HCT116 (cell line): ENCODE data around the gene PTGER4. TPM values are rescaled to one million over a fixed set of nuclear protein-coding genes. Genes with fewer than 3 reads are reported as not detected.

Experiments used
- ATAC-seq: fragments of 200-7000 bp; cut with Tn5 transposase; 2 replicates; pipeline ENCODE4 v1.9.1; 2020; ENCODE audit warnings: mild to moderate bottlenecking, moderate library complexity
- BruUV-seq: library from RNA; stranded (reverse); fragments of 400-500 nt; replicated peaks from 2 replicates; lab custom pipeline; 2021; lab: Mats Ljungman, UMichigan
- CTCF ChIA-PET: fragments of 300-600 bp; sonication (Branson Sonifier 250); formaldehyde crosslinking; loops from one replicate; lab custom pipeline; 2021; ENCODE audit warnings: antibody characterized with exemption; lab: Charles Lee
- POLR2A ChIA-PET: fragments of 300-600, 350-600 bp; sonication (Branson Sonifier 250); formaldehyde crosslinking; loops from one replicate; lab custom pipeline; 2021; ENCODE audit warnings: antibody characterized with exemption; lab: Charles Lee
- RAD21 ChIA-PET, 2 experiments: fragments of 300-600 bp; sonication (Branson Sonifier 250); formaldehyde crosslinking; loops; one replicate each; lab custom pipeline; 2023; ENCODE audit warnings: low total read pairs in 2 of 2; ENCODE audit not compliant: uncharacterized antibody in 2 of 2, unreplicated experiment in 2 of 2, low non-redundant PET in 1 of 2; lab: Charles Lee
- DNase-seq: peaks from one replicate; pipeline ENCODE4 v3.0.0-alpha.2; 2010; ENCODE audit warnings: low read depth, low spot score
- H2AFZ ChIP-seq: fragments of 200-600 bp; shearing (Covaris generic), sonication (generic); 2 replicates; pipeline ENCODE4 v1.6.1; 2017; ENCODE audit warnings: low read depth, mixed run types, mixed read lengths, antibody characterized with exemption, low read length; ENCODE audit not compliant: poor library complexity, severe bottlenecking
- H3K27ac ChIP-seq: 2 replicates; pipeline ENCODE4 v1.5.1; 2012; ENCODE audit warnings: low read depth, low read length
- H3K27me3 ChIP-seq: fragments of 200-600 bp; sonication (generic); 2 replicates; pipeline ENCODE4 v1.6.1; 2016; ENCODE audit warnings: mixed run types, low read length, mixed read lengths; ENCODE audit not compliant: insufficient read depth
- H3K36me3 ChIP-seq, 2 experiments: fragments of 200-500 bp in 1 of 2; fragments of 200-600 bp in 1 of 2; sonication (Bioruptor generic) in 1 of 2; sonication (generic) in 1 of 2; 2 replicates each; pipeline versions ENCODE4 v1.5.1 to v1.6.1; 2014 to 2016; ENCODE audit warnings: low read length in 2 of 2, inconsistent platforms in 1 of 2, mixed read lengths in 1 of 2, mixed run types in 1 of 2; ENCODE audit not compliant: insufficient read depth in 2 of 2, control insufficient read depth in 1 of 2
- H3K4me1 ChIP-seq, 2 experiments: fragments of 200-600 bp in 1 of 2; sonication (generic) in 1 of 2; 2 replicates each; pipeline versions ENCODE4 v1.5.1 to v1.6.1; 2012 to 2017; ENCODE audit warnings: low read length in 2 of 2, inconsistent platforms in 1 of 2, mild to moderate bottlenecking in 1 of 2, mixed read lengths in 1 of 2, mixed run types in 1 of 2, moderate library complexity in 1 of 2; ENCODE audit not compliant: insufficient read depth in 2 of 2, control insufficient read depth in 1 of 2
- H3K4me2 ChIP-seq: fragments of 200-600 bp; sonication (generic); 2 replicates; pipeline ENCODE4 v1.6.1; 2017; ENCODE audit warnings: mixed run types, low read length, mixed read lengths
- H3K4me3 ChIP-seq, 2 experiments: fragments of 200-600 bp in 1 of 2; sonication (generic) in 1 of 2; replicated peaks in 1 of 2; 2 replicates each; pipeline ENCODE4 v1.5.1; 2011 to 2016; ENCODE audit warnings: low read length in 2 of 2, control low read depth in 1 of 2, low read depth in 1 of 2, mild to moderate bottlenecking in 1 of 2, mixed read lengths in 1 of 2, mixed run types in 1 of 2
- H3K79me2 ChIP-seq: fragments of 200-600 bp; sonication (generic); 2 replicates; pipeline ENCODE4 v1.6.1; 2017; ENCODE audit warnings: mild to moderate bottlenecking, mixed run types, low read length, moderate library complexity, mixed read lengths; ENCODE audit not compliant: insufficient read depth
- H3K9ac ChIP-seq: fragments of 200-600 bp; sonication (generic); 2 replicates; pipeline ENCODE4 v1.6.1; 2016; ENCODE audit warnings: low read length, mixed read lengths
- H3K9me2 ChIP-seq: fragments of 200-600 bp; sonication (generic), shearing (Covaris generic); 2 replicates; pipeline ENCODE4 v1.6.1; 2017; ENCODE audit warnings: mixed run types, mild to moderate bottlenecking, moderate library complexity; ENCODE audit not compliant: insufficient read depth
- H3K9me3 ChIP-seq, 2 experiments: fragments of 200-500 bp in 1 of 2; fragments of 200-600 bp in 1 of 2; sonication (Bioruptor generic) in 1 of 2; sonication (generic) in 1 of 2; 2 replicates each; pipeline ENCODE4 v1.6.1; 2014 to 2017; ENCODE audit warnings: low read length in 2 of 2, mixed read lengths in 2 of 2, inconsistent platforms in 1 of 2, low read depth in 1 of 2, mild to moderate bottlenecking in 1 of 2, mixed run types in 1 of 2, moderate library complexity in 1 of 2; ENCODE audit not compliant: control insufficient read depth in 1 of 2, insufficient read depth in 1 of 2
- H4K20me1 ChIP-seq: fragments of 200-600 bp; sonication (generic), shearing (Covaris generic); 2 replicates; pipeline ENCODE4 v1.6.1; 2017; ENCODE audit warnings: mixed run types, mild to moderate bottlenecking, moderate library complexity; ENCODE audit not compliant: insufficient read depth
- CBX3 ChIP-seq: IDR thresholded peaks from 2 replicates; pipeline ENCODE4 v1.6.1; 2012; ENCODE audit warnings: low read depth
- CEBPB ChIP-seq: IDR thresholded peaks from 2 replicates; pipeline ENCODE4 v1.6.1; 2012; ENCODE audit warnings: low read depth
- ELF1 ChIP-seq: IDR thresholded peaks from 2 replicates; pipeline ENCODE4 v1.6.1; 2012; ENCODE audit warnings: low read depth, borderline replicate concordance
- FOSL1 ChIP-seq: IDR thresholded peaks from 2 replicates; pipeline ENCODE4 v1.6.1; 2012; ENCODE audit warnings: low read depth
- POLR2AphosphoS5 ChIP-seq: IDR thresholded peaks from 2 replicates; pipeline ENCODE4 v1.6.1; 2011; ENCODE audit warnings: mild to moderate bottlenecking, low read depth, low read length, moderate library complexity
- RAD21 ChIP-seq: IDR thresholded peaks from 2 replicates; pipeline ENCODE4 v1.6.1; 2012; ENCODE audit warnings: low read depth, mild to moderate bottlenecking
- SRF ChIP-seq: IDR thresholded peaks from 2 replicates; pipeline ENCODE4 v1.6.1; 2012; ENCODE audit warnings: low read depth
- ZBTB33 ChIP-seq: IDR thresholded peaks from 2 replicates; pipeline ENCODE4 v1.6.1; 2011; ENCODE audit warnings: mild to moderate bottlenecking, low read length, moderate library complexity; ENCODE audit not compliant: insufficient replicate concordance; ENCODE audit errors: extremely low read depth
- intact Hi-C: fragments of 100-400 bp; cut with micrococcal nuclease; formaldehyde crosslinking; loops from 2 replicates; pipeline ENCODE4 v1.10.0; 2022
- total RNA-seq: library from RNA; stranded (reverse); gene quantifications from one replicate; pipeline ENCODE4 v1.2.1, GENCODE V29; 2021; ENCODE audit not compliant: unreplicated experiment
- TF ChIP-seq, protein P1 (sequence below), 3 experiments: fragments of 200-600 bp in 1 of 3; sonication (generic) in 1 of 3; IDR thresholded peaks in 2 of 3; conservative IDR thresholded peaks in 1 of 3; 2 replicates each; pipeline ENCODE4 v1.5.1; 2012 to 2017; ENCODE audit warnings: low read depth in 2 of 3, low read length in 2 of 3, antibody characterized with exemption in 1 of 3, borderline replicate concordance in 1 of 3, control low read depth in 1 of 3, mild to moderate bottlenecking in 1 of 3, mixed read lengths in 1 of 3, mixed run types in 1 of 3, moderate library complexity in 1 of 3; ENCODE audit not compliant: insufficient read depth in 1 of 3
- TF ChIP-seq, protein P2 (sequence below): IDR thresholded peaks from 2 replicates; pipeline ENCODE4 v1.6.1; 2012

The PTGER4 gene
- total RNA-seq, 1 experiment from 2014 or later, result 3.0 TPM

- no peak for ATAC-seq
- no peak for DNase-seq
- no peaks in the 10 kb centered on the region for H3K9me3 ChIP-seq
- intact Hi-C loops, result no loop called here
- no peaks in the 10 kb centered on the region for H3K79me2 ChIP-seq
- H3K9me2 ChIP-seq, result no peaks in the 10 kb centered on the region
- no peak overlapping the region for H3K4me3 ChIP-seq
- CTCF ChIA-PET, result no interaction called here
- H3K27ac ChIP-seq, result no peak overlapping the region
- BruUV-seq, result no TSS peak
- H3K9ac ChIP-seq, result no peak overlapping the region
- H3K4me2 ChIP-seq, result no peak overlapping the region
- H3K27me3 ChIP-seq, result no peaks in the 10 kb centered on the region
- H3K36me3 ChIP-seq, result no peaks in the 10 kb centered on the region
- TF ChIP-seq SRF (no peak), CBX3 (no peak)
- POLR2A ChIA-PET, result no interaction called here
- H4K20me1 ChIP-seq, result no peaks in the 10 kb centered on the region
- H3K4me1 ChIP-seq, result peaks cover 17 to 23% of the 10 kb centered on the region in 2 experiments
- no peak overlapping the region for H2AFZ ChIP-seq
- RAD21 ChIA-PET, result no interaction called here
These were observed 5.0 kb upstream of the PTGER4 start for GRCh38 chr5:40674661-40675235.

GRCh38 chr5:40675396-40676133 is 4.2 kb upstream of the PTGER4 start:
- Histone ChIP-seq H3K9ac (no peak overlapping the region), H3K4me3 (no peak overlapping the region), H3K4me1 (peaks cover 19 to 32% of the 10 kb centered on the region in 2 experiments), H3K36me3 (no peaks in the 10 kb centered on the region), H3K9me3 (no peaks in the 10 kb centered on the region), H3K9me2 (no peaks in the 10 kb centered on the region), H3K4me2 (no peak overlapping the region), H3K27ac (no peak overlapping the region), H3K79me2 (no peaks in the 10 kb centered on the region), H3K27me3 (no peaks in the 10 kb centered on the region), H4K20me1 (no peaks in the 10 kb centered on the region), H2AFZ (no peak overlapping the region)
- RAD21 ChIA-PET, result no interaction called here
- intact Hi-C loops, result no loop called here
- CTCF ChIA-PET, result no interaction called here
- TF ChIP-seq ZBTB33, result no peak
- TF ChIP-seq CEBPB, result no peak
- no peak for TF ChIP-seq RAD21
- TF ChIP-seq, protein P1, sequence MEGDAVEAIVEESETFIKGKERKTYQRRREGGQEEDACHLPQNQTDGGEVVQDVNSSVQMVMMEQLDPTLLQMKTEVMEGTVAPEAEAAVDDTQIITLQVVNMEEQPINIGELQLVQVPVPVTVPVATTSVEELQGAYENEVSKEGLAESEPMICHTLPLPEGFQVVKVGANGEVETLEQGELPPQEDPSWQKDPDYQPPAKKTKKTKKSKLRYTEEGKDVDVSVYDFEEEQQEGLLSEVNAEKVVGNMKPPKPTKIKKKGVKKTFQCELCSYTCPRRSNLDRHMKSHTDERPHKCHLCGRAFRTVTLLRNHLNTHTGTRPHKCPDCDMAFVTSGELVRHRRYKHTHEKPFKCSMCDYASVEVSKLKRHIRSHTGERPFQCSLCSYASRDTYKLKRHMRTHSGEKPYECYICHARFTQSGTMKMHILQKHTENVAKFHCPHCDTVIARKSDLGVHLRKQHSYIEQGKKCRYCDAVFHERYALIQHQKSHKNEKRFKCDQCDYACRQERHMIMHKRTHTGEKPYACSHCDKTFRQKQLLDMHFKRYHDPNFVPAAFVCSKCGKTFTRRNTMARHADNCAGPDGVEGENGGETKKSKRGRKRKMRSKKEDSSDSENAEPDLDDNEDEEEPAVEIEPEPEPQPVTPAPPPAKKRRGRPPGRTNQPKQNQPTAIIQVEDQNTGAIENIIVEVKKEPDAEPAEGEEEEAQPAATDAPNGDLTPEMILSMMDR (IDR thresholded peaks at IDR 0.05 in 2 of 3, conservative IDR thresholded peaks at IDR 0.05 in 1 of 3; ENCODE audit: borderline replicate concordance in 1 of 3, insufficient read depth in 1 of 3, low read depth in 2 of 3, low read length in 2 of 3), result no peak
- no peak for TF ChIP-seq ELF1
- TF ChIP-seq, protein P2, sequence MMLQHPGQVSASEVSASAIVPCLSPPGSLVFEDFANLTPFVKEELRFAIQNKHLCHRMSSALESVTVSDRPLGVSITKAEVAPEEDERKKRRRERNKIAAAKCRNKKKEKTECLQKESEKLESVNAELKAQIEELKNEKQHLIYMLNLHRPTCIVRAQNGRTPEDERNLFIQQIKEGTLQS, result no peak
- TF ChIP-seq FOSL1, result no peak
- TF ChIP-seq POLR2AphosphoS5, result no peak
- no peak for ATAC-seq
- no peak for DNase-seq
- BruUV-seq, result no TSS peak
- POLR2A ChIA-PET, result no interaction called here
